Ascending aorta (tissue), 2 donors: Measurements from ENCODE around the gene ZC3H13. TPM values are rescaled to one million over a fixed set of nuclear protein-coding genes. Genes with fewer than 3 reads are reported as not detected.

Experiments
- DNase-seq, 2 donors: peaks; one replicate each; pipeline ENCODE4 v3.0.0-alpha.2; 2019; ENCODE audit warnings: low spot score in 2 of 2
- H3K27ac ChIP-seq, 2 donors: fragments of 200-600 bp; sonication (generic); one replicate each; pipeline ENCODE4 v1.5.1; 2016 to 2017; ENCODE audit warnings: mild to moderate bottlenecking in 1 of 2
- H3K27me3 ChIP-seq: fragments of 200-600 bp; sonication (generic); one replicate; pipeline ENCODE4 v1.5.1; 2017
- H3K36me3 ChIP-seq, 2 donors: fragments of 200-600 bp; sonication (generic); one replicate each; pipeline ENCODE4 v1.5.1; 2016
- H3K4me1 ChIP-seq, 2 donors: fragments of 200-600 bp; sonication (generic); one replicate each; pipeline ENCODE4 v1.5.1; 2016 to 2017; ENCODE audit warnings: mild to moderate bottlenecking in 1 of 2
- H3K4me3 ChIP-seq, 2 donors: fragments of 200-600 bp; sonication (generic); one replicate each; pipeline ENCODE4 v1.5.1; 2016 to 2017; ENCODE audit warnings: mild to moderate bottlenecking in 1 of 2
- H3K9me3 ChIP-seq, 2 donors: fragments of 200-600 bp; sonication (generic); one replicate each; pipeline ENCODE4 v1.5.1; 2016
- intact Hi-C: fragments of 100-400 bp; cut with DNase I; formaldehyde crosslinking; loops from one replicate; pipeline ENCODE4 v1.15.1; 2023
- total RNA-seq: library from RNA; depleted of rRNA; stranded (reverse); fragments of >200 nt; gene quantifications from one replicate; pipeline ENCODE4 v1.1.0, GENCODE V29; 2016
- TF ChIP-seq, protein P1 (sequence below), 3 experiments: fragments of 200-600 bp in 2 of 3; fragments of 450-650 bp in 1 of 3; sonication (generic) in 2 of 3; IDR thresholded peaks; one replicate each; pipeline ENCODE4 v1.5.1; 2016 to 2019; ENCODE audit warnings: antibody characterized with exemption in 3 of 3, mild to moderate bottlenecking in 1 of 3, moderate library complexity in 1 of 3

The ZC3H13 gene
- total RNA-seq, 1 donor from 2014 or later, result 25.8 TPM

DNA sequence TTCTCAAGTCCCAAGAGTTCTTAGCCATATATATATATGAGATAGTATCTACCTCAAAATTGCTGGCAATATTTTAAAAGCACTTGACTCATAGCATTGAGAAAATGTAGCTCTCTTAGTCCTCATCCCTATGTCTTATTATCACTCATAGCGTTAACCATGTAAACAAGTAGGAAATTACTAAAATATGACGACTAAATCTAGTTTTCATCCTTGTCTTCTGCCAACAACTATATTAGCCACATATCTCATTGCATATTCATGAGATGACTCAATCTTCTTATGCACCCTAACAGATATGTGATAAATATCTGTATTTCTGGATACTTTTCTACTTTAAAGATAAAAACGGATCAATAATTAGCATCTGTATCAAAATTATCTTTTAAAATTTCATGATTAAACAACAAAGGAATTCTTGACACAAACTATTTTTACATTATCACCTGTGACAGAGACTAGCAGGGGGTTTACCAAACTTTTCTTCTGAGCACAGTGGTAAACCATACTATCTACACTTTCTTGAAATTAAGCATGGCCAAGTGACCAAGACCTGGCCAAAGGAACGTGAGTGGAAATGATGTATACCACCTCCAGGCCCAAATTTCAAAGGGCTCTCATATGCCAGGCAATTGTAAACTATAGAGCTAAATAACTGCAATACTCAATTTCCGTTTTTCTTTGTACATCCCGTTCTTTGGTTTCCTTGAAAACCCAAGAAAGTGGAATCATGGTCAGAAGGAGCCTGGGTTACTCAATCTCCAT, 45.7 kb downstream of the ZC3H13 start:
- intact Hi-C loops, result no loop called here
- Histone ChIP-seq H3K27ac (no peak overlapping the region), H3K27me3 (no peaks in the 10 kb centered on the region), H3K9me3 (no peaks in the 10 kb centered on the region), H3K4me3 (no peak overlapping the region), H3K36me3 (peaks cover 33 to 79% of the 10 kb centered on the region in 2 donors), H3K4me1 (no peaks in the 10 kb centered on the region)
- TF ChIP-seq, protein P1, sequence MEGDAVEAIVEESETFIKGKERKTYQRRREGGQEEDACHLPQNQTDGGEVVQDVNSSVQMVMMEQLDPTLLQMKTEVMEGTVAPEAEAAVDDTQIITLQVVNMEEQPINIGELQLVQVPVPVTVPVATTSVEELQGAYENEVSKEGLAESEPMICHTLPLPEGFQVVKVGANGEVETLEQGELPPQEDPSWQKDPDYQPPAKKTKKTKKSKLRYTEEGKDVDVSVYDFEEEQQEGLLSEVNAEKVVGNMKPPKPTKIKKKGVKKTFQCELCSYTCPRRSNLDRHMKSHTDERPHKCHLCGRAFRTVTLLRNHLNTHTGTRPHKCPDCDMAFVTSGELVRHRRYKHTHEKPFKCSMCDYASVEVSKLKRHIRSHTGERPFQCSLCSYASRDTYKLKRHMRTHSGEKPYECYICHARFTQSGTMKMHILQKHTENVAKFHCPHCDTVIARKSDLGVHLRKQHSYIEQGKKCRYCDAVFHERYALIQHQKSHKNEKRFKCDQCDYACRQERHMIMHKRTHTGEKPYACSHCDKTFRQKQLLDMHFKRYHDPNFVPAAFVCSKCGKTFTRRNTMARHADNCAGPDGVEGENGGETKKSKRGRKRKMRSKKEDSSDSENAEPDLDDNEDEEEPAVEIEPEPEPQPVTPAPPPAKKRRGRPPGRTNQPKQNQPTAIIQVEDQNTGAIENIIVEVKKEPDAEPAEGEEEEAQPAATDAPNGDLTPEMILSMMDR (IDR thresholded peaks at IDR 0.05), result no peak
- no peak for DNase-seq

DNA sequence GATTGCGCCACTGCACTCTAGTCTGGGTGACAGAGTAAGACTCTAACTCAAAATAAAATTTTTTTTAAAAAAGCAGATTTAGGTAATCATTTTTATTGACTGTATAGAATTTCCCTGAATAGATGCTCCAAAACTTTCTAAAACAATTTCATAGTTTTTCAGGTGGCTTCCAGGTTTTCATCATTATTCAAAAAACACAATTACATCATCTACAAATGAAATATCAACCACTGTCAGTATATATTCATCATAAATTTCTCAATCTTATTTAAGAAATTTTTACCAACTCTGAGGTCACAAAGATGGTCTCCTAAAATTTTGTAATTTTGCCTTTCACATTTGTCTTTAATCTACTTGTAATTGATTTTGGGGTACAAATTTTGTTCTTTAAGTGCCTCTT, 48.1 kb downstream of the ZC3H13 start:
- Histone ChIP-seq H3K9me3 (no peaks in the 10 kb centered on the region), H3K4me3 (no peak overlapping the region), H3K27me3 (no peaks in the 10 kb centered on the region), H3K36me3 (peaks cover 34 to 81% of the 10 kb centered on the region in 2 donors), H3K4me1 (no peaks in the 10 kb centered on the region), H3K27ac (no peak overlapping the region)
- TF ChIP-seq, protein P1 (IDR thresholded peaks at IDR 0.05), result no peak
- intact Hi-C loops, result no loop called here
- DNase-seq, result no peak

DNA sequence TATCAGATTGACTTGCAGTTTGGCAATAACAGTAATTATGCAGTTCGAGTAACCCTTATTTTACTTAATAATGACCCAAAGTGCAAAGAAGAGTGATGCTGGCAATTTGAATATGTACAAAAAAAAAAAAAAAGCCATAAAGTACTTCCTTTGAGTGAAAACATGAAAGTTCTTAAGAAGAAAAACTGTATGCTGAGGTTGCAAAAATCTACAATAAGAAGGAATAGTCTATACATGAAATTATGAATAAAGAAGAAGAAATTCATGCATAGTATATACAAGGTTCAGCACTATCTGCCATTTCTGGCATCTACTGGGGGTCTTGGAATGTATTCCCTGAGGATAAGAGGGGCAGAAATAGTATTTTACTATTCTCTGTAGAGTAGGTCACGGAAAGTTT, 55.9 kb downstream of the ZC3H13 start:
- intact Hi-C loops, result no loop called here
- Histone ChIP-seq H3K4me1 (no peaks in the 10 kb centered on the region), H3K9me3 (no peaks in the 10 kb centered on the region), H3K4me3 (no peak overlapping the region), H3K27ac (no peak overlapping the region), H3K36me3 (peaks cover 12 to 37% of the 10 kb centered on the region in 2 donors), H3K27me3 (no peaks in the 10 kb centered on the region)
- TF ChIP-seq, protein P1 (IDR thresholded peaks at IDR 0.05), result no peak
- no peak for DNase-seq

GRCh38 chr13:45995245-45995644, 57.3 kb downstream of the ZC3H13 start:
- Histone ChIP-seq H3K27me3 (no peaks in the 10 kb centered on the region), H3K4me3 (no peak overlapping the region), H3K9me3 (no peaks in the 10 kb centered on the region), H3K4me1 (no peaks in the 10 kb centered on the region), H3K27ac (no peak overlapping the region), H3K36me3 (peaks cover 2 to 25% of the 10 kb centered on the region in 2 donors)
- TF ChIP-seq, protein P1 (IDR thresholded peaks at IDR 0.05), result no peak
- DNase-seq, result no peak
- intact Hi-C loops, result no loop called here

DNA sequence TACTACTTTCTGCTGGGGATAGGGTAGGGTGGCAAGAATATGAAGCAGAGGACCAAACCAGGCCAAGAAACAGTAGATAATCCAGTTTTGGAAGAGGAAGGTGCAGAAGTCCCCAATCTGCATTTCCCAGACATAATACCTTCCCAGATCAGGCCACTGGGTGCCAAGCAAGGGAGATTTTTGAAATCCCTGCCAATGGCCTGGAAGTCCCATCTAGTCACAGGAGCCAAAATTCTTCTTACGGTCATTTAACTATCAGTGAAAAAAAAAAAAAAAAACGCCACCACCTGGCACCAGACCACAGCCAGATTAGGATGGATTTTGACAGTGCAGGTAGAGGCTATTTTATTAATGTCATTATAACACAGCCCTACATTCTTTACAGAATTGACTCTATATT, 57.8 kb downstream of the ZC3H13 start:
- TF ChIP-seq, protein P1 (IDR thresholded peaks at IDR 0.05), result no peak
- no peak overlapping the region for H3K27ac ChIP-seq
- H3K27me3 ChIP-seq, result no peaks in the 10 kb centered on the region
- intact Hi-C loops, result no loop called here
- no peaks in the 10 kb centered on the region for H3K4me1 ChIP-seq
- no peak for DNase-seq
- H3K36me3 ChIP-seq, result peaks cover 0 to 20% of the 10 kb centered on the region in 2 donors
- no peak overlapping the region for H3K4me3 ChIP-seq
- H3K9me3 ChIP-seq, result no peaks in the 10 kb centered on the region
